OCI-LY7 (cell line): ENCODE data around the gene POLRMT. TPM values are rescaled to one million over a fixed set of nuclear protein-coding genes. Genes with fewer than 3 reads are reported as not detected.

ENCODE experiments used
- BruUV-seq: library from RNA; stranded (reverse); fragments of 400-500 nt; replicated peaks from 2 replicates; lab custom pipeline; 2021; lab: Mats Ljungman, UMichigan
- CTCF ChIA-PET: fragments of 300-600 bp; sonication (Branson Sonifier 250); formaldehyde crosslinking; loops from one replicate; lab custom pipeline; 2022; ENCODE audit warnings: antibody characterized with exemption; ENCODE audit not compliant: unreplicated experiment; lab: Charles Lee
- POLR2A ChIA-PET: fragments of 300-600 bp; sonication (Branson Sonifier 250); formaldehyde crosslinking; loops from one replicate; lab custom pipeline; 2022; ENCODE audit warnings: antibody characterized with exemption; lab: Charles Lee
- DNase-seq: peaks from one replicate; pipeline ENCODE4 v3.0.0-alpha.2; 2015; ENCODE audit warnings: low spot score
- H2AFZ ChIP-seq: fragments of 200-600 bp; sonication (generic), shearing (Covaris generic); 2 replicates; pipeline ENCODE4 v1.6.1; 2014; ENCODE audit warnings: mild to moderate bottlenecking, antibody characterized with exemption, low read length, moderate library complexity
- H3K27ac ChIP-seq: fragments of 200-600 bp; sonication (generic); 2 replicates; pipeline ENCODE4 v1.5.1; 2014; ENCODE audit warnings: mixed run types, low read depth, mild to moderate bottlenecking, moderate library complexity, low read length, inconsistent platforms; ENCODE audit not compliant: poor library complexity, severe bottlenecking
- H3K36me3 ChIP-seq: fragments of 200-600 bp; sonication (generic); 2 replicates; pipeline ENCODE4 v1.6.1; 2014; ENCODE audit warnings: mild to moderate bottlenecking, antibody characterized with exemption, low read length, moderate library complexity, mixed read lengths; ENCODE audit not compliant: insufficient read depth
- H3K4me1 ChIP-seq: fragments of 200-600 bp; sonication (generic); 2 replicates; pipeline ENCODE4 v1.5.1; 2014; ENCODE audit warnings: mild to moderate bottlenecking, low read length; ENCODE audit not compliant: insufficient read depth, poor library complexity, severe bottlenecking
- H3K4me2 ChIP-seq: fragments of 200-600 bp; sonication (generic); 2 replicates; pipeline ENCODE4 v1.6.1; 2014; ENCODE audit warnings: mild to moderate bottlenecking, low read length
- H3K4me3 ChIP-seq: fragments of 200-600 bp; sonication (generic); 2 replicates; pipeline ENCODE4 v1.5.1; 2014; ENCODE audit warnings: mild to moderate bottlenecking, low read depth, low read length; ENCODE audit not compliant: poor library complexity, severe bottlenecking
- H3K79me2 ChIP-seq: fragments of 200-600 bp; sonication (generic); 2 replicates; pipeline ENCODE4 v1.6.1; 2016; ENCODE audit warnings: low read depth, mild to moderate bottlenecking, low read length, moderate library complexity, mixed read lengths; ENCODE audit not compliant: insufficient read depth
- H3K9me2 ChIP-seq: fragments of 200-600 bp; sonication (generic); 2 replicates; pipeline ENCODE4 v1.6.1; 2016; ENCODE audit warnings: mild to moderate bottlenecking, low read length, mixed read lengths; ENCODE audit not compliant: insufficient read depth
- H3K9me3 ChIP-seq: fragments of 200-600 bp; sonication (generic); 2 replicates; pipeline ENCODE4 v1.6.1; 2014; ENCODE audit warnings: mild to moderate bottlenecking, mixed run types, low read length, mixed read lengths
- H4K20me1 ChIP-seq: fragments of 200-600 bp; sonication (generic); 2 replicates; pipeline ENCODE4 v1.6.1; 2014; ENCODE audit warnings: mild to moderate bottlenecking, antibody characterized with exemption, low read length, moderate library complexity, mixed read lengths; ENCODE audit not compliant: insufficient read depth
- CTCF ChIP-seq: fragments of 200-600 bp; sonication (generic); conservative IDR thresholded peaks from 2 replicates; pipeline ENCODE4 v1.5.1; 2014; ENCODE audit warnings: mild to moderate bottlenecking, antibody characterized with exemption, low read length, moderate library complexity, mixed read lengths
- EZH2phosphoT487 ChIP-seq: fragments of 200-600 bp; sonication (generic); IDR thresholded peaks from 2 replicates; pipeline ENCODE4 v1.6.1; 2018; ENCODE audit warnings: low read depth, borderline replicate concordance, mild to moderate bottlenecking, mixed run types, antibody characterized with exemption, low read length, moderate library complexity, mixed read lengths
- intact Hi-C: fragments of 100-400 bp; cut with micrococcal nuclease; formaldehyde crosslinking; loops from one replicate; pipeline ENCODE4 v1.10.0; 2022; ENCODE audit not compliant: unreplicated experiment
- total RNA-seq, 2 experiments: library from RNA; depleted of rRNA in 1 of 2; stranded (reverse); fragments of >200 nt in 1 of 2; shearing (Covaris generic) in 1 of 2; gene quantifications; 2 replicates each; pipeline ENCODE4 v1.2.3, GENCODE V29; 2014 to 2022

Gene POLRMT
- total RNA-seq, 2 experiments from 2014 or later: 65.5 to 74.6 TPM

GRCh38 chr19:677601-678436 lies 44.5 kb upstream of the POLRMT start:
- Histone ChIP-seq H3K4me1 (peaks cover 10% of the 10 kb centered on the region), H3K9me2 (no peaks in the 10 kb centered on the region), H2AFZ (no peak overlapping the region), H3K9me3 (no peaks in the 10 kb centered on the region), H3K27ac (no peak overlapping the region), H3K36me3 (no peaks in the 10 kb centered on the region), H4K20me1 (no peaks in the 10 kb centered on the region; the same call in 1 of the 2 replicates), H3K79me2 (no peaks in the 10 kb centered on the region), H3K4me3 (no peak overlapping the region), H3K4me2 (no peak overlapping the region)
- no peak for TF ChIP-seq EZH2phosphoT487
- no peak for TF ChIP-seq CTCF
- DNase-seq: peak; percentile 42
- intact Hi-C loops: no loop called here
- ChIA-PET CTCF (no interaction called here), POLR2A (interaction anchor here (0.6 kb wide), 1 partner anchor 52 kb away, joined by 3 read pairs; no protein-coding TSS in a partner anchor)
- TSS peak; percentile 83 for BruUV-seq

GRCh38 chr19:677201-677600 lies 43.9 kb upstream of the POLRMT start:
- BruUV-seq: no TSS peak
- POLR2A ChIA-PET: no interaction called here

More at GRCh38 chr19:677201-677600, 43.9 kb upstream of the POLRMT start:
- Histone ChIP-seq H3K27ac (no peak overlapping the region), H4K20me1 (no peaks in the 10 kb centered on the region; the same call in 1 of the 2 replicates), H3K9me2 (no peaks in the 10 kb centered on the region), H3K79me2 (no peaks in the 10 kb centered on the region), H3K4me1 (peaks cover 10% of the 10 kb centered on the region), H3K36me3 (no peaks in the 10 kb centered on the region), H2AFZ (no peak overlapping the region), H3K4me2 (no peak overlapping the region), H3K4me3 (no peak overlapping the region), H3K9me3 (no peaks in the 10 kb centered on the region)
- CTCF ChIA-PET: no interaction called here
- intact Hi-C loops: no loop called here
- TF ChIP-seq EZH2phosphoT487 (no peak), CTCF (no peak)
- DNase-seq: no peak
